Medulla oblongata (tissue), 1 donor: Measurements from ENCODE around the gene FADS2.

Experiments
- DNase-seq: peaks from one replicate; pipeline ENCODE4 v3.0.0-alpha.2; 2015; ENCODE audit errors: extremely low spot score

The FADS2 gene

GRCh38 chr11:61795876-61796526 is 32.1 kb upstream of the FADS2 start:
- no peak for DNase-seq

- DNase-seq, result peak; percentile 95
These were observed 30.7 kb upstream of the FADS2 start for GRCh38 chr11:61797263-61797944.

- no peak for DNase-seq
These were observed 28.3 kb upstream of the FADS2 start for GRCh38 chr11:61799665-61800284.

GRCh38 chr11:61800331-61801281 is 27.5 kb upstream of the FADS2 start:
- no peak for DNase-seq

- DNase-seq, result no peak
These were observed 25.5 kb upstream of the FADS2 start for GRCh38 chr11:61802605-61803004.

- DNase-seq, result no peak
These were observed 24.0 kb upstream of the FADS2 start for GRCh38 chr11:61803889-61804647.

- no peak for DNase-seq
These were observed 23.0 kb upstream of the FADS2 start for GRCh38 chr11:61805146-61805545.

GRCh38 chr11:61806785-61807184 is 21.3 kb upstream of the FADS2 start:
- DNase-seq, result no peak

GRCh38 chr11:61810671-61811175 is 17.4 kb upstream of the FADS2 start:
- no peak for DNase-seq

- no peak for DNase-seq
These were observed 16.3 kb upstream of the FADS2 start for GRCh38 chr11:61811831-61812230.

- no peak for DNase-seq
These were observed 15.2 kb upstream of the FADS2 start for GRCh38 chr11:61812736-61813411.

GRCh38 chr11:61814247-61814957 is 13.7 kb upstream of the FADS2 start:
- DNase-seq, result peak; percentile 73

GRCh38 chr11:61814958-61815789 is 12.9 kb upstream of the FADS2 start:
- peak; percentile 98 for DNase-seq

GRCh38 chr11:61815790-61816735 is 12.0 kb upstream of the FADS2 start:
- DNase-seq, result peak; percentile 54

- peak; percentile 95 for DNase-seq
These were observed 11.2 kb upstream of the FADS2 start, which contains the start of gene FADS1 for GRCh38 chr11:61816736-61817455. TSS of gene FADS1 (minus strand) at chr11:61817003. CDS start at chr11:61816929, 74 bp downstream.

GRCh38 chr11:61817471-61818202 is 10.5 kb upstream of the FADS2 start:
- no peak for DNase-seq
